HepG2 (cell line): Measurements from ENCODE around the gene PEAR1. TPM values are rescaled to one million over a fixed set of nuclear protein-coding genes. Genes with fewer than 3 reads are reported as not detected.
A peak's percentile ranks its signal among the peaks of the same experiment; 100 is the strongest.

Experiments
- HNRNPL ChIP-seq: fragments of 200-400 bp; formaldehyde crosslinking; IDR thresholded peaks from 2 replicates; pipeline ENCODE4 v1.6.1; 2017; ENCODE audit warnings: mild to moderate bottlenecking, low read depth, low read length
- KMT2B ChIP-seq: IDR thresholded peaks from 2 replicates; pipeline ENCODE4 v1.6.1; 2016; ENCODE audit warnings: missing genetic modification reagents, missing compliant biosample characterization
- RFX5 ChIP-seq: IDR thresholded peaks from 2 replicates; pipeline ENCODE4 v1.6.1; 2011; ENCODE audit warnings: low read depth, low read length, improper control_type of control experiment
- RXRA ChIP-seq: sonication (generic); formaldehyde crosslinking; IDR thresholded peaks from 2 replicates; pipeline ENCODE4 v1.5.1; 2020; ENCODE audit warnings: missing genetic modification reagents
- SAP130 ChIP-seq: IDR thresholded peaks from 2 replicates; pipeline ENCODE4 v1.6.1; 2016; ENCODE audit warnings: low read depth
- SOX5 ChIP-seq: IDR thresholded peaks from 2 replicates; pipeline ENCODE4 v1.6.1; 2016; ENCODE audit warnings: borderline replicate concordance
- SRY ChIP-seq: sonication (generic); formaldehyde crosslinking; IDR thresholded peaks from 2 replicates; pipeline ENCODE4 v1.8.0; 2022; ENCODE audit warnings: mild to moderate bottlenecking, missing genetic modification reagents
- TBX3 ChIP-seq: fragments of 450-650 bp; IDR thresholded peaks from 2 replicates; pipeline ENCODE4 v1.6.1; 2017; ENCODE audit warnings: antibody characterized with exemption, mild to moderate bottlenecking, inconsistent platforms, borderline replicate concordance
- TGIF2 ChIP-seq: IDR thresholded peaks from 2 replicates; pipeline ENCODE4 v1.6.1; 2016; ENCODE audit warnings: control low read depth, missing compliant biosample characterization
- ZNF616 ChIP-seq: sonication (generic); formaldehyde crosslinking; IDR thresholded peaks from 2 replicates; pipeline ENCODE4 v1.5.0; 2020; ENCODE audit warnings: low read depth, mild to moderate bottlenecking, missing genetic modification reagents
- polyA plus RNA-seq, 8 experiments: library from polyadenylated mRNA; depleted of rRNA in 3 of 8; stranded (reverse) in 7 of 8; unstranded in 1 of 8; fragments of >200 nt; fragmentation: Illumina TruSeq in 4 of 8; extraction: Trizol in 4 of 8; gene quantifications; 2 replicates each; pipeline versions ENCODE4 v1.2.1 to v1.2.3, GENCODE V29; 2011 to 2016; ENCODE audit warnings: low read depth in 4 of 8, missing spikeins in 1 of 8, mixed read lengths in 1 of 8; ENCODE audit not compliant: insufficient read depth in 1 of 8
- total RNA-seq, 5 experiments: library from RNA; depleted of rRNA; stranded (reverse); fragments of >200 nt; fragmentation: Illumina TruSeq; extraction: Trizol; gene quantifications; 2 replicates each; pipeline ENCODE4 v1.2.3, GENCODE V29; 2016; ENCODE audit warnings: low read depth in 1 of 5
- TF ChIP-seq, protein P1 (sequence below): sonication (generic); formaldehyde crosslinking; IDR thresholded peaks from 2 replicates; pipeline ENCODE4 v1.5.1; 2020; ENCODE audit warnings: mild to moderate bottlenecking, missing genetic modification reagents, moderate library complexity
- TF ChIP-seq, protein P2 (sequence below): sonication (generic); formaldehyde crosslinking; IDR thresholded peaks from 2 replicates; pipeline ENCODE4 v1.5.0; 2020; ENCODE audit warnings: mild to moderate bottlenecking, missing genetic modification reagents, borderline replicate concordance
- TF ChIP-seq, protein P3 (sequence below): sonication (generic); formaldehyde crosslinking; IDR thresholded peaks from 2 replicates; pipeline ENCODE4 v1.4.0; 2020; ENCODE audit warnings: missing genetic modification reagents

The PEAR1 gene
- total and polyA plus RNA-seq, 2 of the 13 experiments (the other 11 are each of a cell fraction or from before 2014, with no cell fraction given) = 0.27 to 0.41 TPM

DNA sequence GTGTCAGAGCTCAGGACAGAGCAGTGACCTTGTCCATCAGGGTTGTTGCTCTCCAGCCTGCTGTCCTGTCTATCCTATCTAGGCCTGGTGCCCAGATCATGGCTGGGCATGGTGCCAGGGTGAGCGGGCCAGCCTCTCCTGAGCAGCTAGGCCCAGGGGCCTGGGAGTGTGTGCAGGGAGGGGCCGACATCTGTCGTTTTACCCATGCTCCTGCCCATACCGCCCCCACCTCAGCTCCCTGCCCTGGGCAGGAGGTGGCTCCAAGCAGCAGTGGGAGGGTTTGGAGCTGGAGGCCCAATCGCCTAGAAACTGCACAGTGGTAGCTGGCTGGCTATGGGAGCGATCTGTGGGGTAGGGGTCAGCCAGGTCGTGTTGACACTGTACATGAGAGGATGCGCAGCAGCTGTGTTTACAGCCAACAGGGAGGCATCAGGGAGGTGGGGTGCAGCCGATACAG, 41.1 kb upstream of the PEAR1 start (continued):
- TF ChIP-seq KMT2B = no peak
- TF ChIP-seq TBX3 = 0 out of 2 replicates have a peak, but pooled peaks have one; percentile 25
- TF ChIP-seq SOX5 (CRISPR knock-in tag) = 0 out of 2 replicates have a peak, but pooled peaks have one; percentile 26
- TF ChIP-seq TGIF2 (CRISPR knock-in tag) = no peak
- TF ChIP-seq SAP130 (CRISPR knock-in tag) = peak; percentile 49; the same call in 1 of the 2 replicates
- TF ChIP-seq RXRA (CRISPR knock-in tag) = peak; percentile 68
- TF ChIP-seq RFX5 = 0 out of 2 replicates have a peak, but pooled peaks have one; percentile 18
- TF ChIP-seq, protein P1, sequence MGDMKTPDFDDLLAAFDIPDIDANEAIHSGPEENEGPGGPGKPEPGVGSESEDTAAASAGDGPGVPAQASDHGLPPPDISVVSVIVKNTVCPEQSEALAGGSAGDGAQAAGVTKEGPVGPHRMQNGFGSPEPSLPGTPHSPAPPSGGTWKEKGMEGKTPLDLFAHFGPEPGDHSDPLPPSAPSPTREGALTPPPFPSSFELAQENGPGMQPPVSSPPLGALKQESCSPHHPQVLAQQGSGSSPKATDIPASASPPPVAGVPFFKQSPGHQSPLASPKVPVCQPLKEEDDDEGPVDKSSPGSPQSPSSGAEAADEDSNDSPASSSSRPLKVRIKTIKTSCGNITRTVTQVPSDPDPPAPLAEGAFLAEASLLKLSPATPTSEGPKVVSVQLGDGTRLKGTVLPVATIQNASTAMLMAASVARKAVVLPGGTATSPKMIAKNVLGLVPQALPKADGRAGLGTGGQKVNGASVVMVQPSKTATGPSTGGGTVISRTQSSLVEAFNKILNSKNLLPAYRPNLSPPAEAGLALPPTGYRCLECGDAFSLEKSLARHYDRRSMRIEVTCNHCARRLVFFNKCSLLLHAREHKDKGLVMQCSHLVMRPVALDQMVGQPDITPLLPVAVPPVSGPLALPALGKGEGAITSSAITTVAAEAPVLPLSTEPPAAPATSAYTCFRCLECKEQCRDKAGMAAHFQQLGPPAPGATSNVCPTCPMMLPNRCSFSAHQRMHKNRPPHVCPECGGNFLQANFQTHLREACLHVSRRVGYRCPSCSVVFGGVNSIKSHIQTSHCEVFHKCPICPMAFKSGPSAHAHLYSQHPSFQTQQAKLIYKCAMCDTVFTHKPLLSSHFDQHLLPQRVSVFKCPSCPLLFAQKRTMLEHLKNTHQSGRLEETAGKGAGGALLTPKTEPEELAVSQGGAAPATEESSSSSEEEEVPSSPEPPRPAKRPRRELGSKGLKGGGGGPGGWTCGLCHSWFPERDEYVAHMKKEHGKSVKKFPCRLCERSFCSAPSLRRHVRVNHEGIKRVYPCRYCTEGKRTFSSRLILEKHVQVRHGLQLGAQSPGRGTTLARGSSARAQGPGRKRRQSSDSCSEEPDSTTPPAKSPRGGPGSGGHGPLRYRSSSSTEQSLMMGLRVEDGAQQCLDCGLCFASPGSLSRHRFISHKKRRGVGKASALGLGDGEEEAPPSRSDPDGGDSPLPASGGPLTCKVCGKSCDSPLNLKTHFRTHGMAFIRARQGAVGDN (CRISPR knock-in tag) = peak; percentile 54
- TF ChIP-seq SRY (CRISPR knock-in tag) = no peak
- TF ChIP-seq, protein P2, sequence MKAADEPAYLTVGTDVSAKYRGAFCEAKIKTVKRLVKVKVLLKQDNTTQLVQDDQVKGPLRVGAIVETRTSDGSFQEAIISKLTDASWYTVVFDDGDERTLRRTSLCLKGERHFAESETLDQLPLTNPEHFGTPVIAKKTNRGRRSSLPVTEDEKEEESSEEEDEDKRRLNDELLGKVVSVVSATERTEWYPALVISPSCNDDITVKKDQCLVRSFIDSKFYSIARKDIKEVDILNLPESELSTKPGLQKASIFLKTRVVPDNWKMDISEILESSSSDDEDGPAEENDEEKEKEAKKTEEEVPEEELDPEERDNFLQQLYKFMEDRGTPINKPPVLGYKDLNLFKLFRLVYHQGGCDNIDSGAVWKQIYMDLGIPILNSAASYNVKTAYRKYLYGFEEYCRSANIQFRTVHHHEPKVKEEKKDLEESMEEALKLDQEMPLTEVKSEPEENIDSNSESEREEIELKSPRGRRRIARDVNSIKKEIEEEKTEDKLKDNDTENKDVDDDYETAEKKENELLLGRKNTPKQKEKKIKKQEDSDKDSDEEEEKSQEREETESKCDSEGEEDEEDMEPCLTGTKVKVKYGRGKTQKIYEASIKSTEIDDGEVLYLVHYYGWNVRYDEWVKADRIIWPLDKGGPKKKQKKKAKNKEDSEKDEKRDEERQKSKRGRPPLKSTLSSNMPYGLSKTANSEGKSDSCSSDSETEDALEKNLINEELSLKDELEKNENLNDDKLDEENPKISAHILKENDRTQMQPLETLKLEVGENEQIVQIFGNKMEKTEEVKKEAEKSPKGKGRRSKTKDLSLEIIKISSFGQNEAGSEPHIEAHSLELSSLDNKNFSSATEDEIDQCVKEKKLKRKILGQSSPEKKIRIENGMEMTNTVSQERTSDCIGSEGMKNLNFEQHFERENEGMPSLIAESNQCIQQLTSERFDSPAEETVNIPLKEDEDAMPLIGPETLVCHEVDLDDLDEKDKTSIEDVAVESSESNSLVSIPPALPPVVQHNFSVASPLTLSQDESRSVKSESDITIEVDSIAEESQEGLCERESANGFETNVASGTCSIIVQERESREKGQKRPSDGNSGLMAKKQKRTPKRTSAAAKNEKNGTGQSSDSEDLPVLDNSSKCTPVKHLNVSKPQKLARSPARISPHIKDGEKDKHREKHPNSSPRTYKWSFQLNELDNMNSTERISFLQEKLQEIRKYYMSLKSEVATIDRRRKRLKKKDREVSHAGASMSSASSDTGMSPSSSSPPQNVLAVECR (CRISPR knock-in tag) = no peak; the same call in 1 of the 2 replicates
- TF ChIP-seq HNRNPL = peak; percentile 85
- TF ChIP-seq, protein P3, sequence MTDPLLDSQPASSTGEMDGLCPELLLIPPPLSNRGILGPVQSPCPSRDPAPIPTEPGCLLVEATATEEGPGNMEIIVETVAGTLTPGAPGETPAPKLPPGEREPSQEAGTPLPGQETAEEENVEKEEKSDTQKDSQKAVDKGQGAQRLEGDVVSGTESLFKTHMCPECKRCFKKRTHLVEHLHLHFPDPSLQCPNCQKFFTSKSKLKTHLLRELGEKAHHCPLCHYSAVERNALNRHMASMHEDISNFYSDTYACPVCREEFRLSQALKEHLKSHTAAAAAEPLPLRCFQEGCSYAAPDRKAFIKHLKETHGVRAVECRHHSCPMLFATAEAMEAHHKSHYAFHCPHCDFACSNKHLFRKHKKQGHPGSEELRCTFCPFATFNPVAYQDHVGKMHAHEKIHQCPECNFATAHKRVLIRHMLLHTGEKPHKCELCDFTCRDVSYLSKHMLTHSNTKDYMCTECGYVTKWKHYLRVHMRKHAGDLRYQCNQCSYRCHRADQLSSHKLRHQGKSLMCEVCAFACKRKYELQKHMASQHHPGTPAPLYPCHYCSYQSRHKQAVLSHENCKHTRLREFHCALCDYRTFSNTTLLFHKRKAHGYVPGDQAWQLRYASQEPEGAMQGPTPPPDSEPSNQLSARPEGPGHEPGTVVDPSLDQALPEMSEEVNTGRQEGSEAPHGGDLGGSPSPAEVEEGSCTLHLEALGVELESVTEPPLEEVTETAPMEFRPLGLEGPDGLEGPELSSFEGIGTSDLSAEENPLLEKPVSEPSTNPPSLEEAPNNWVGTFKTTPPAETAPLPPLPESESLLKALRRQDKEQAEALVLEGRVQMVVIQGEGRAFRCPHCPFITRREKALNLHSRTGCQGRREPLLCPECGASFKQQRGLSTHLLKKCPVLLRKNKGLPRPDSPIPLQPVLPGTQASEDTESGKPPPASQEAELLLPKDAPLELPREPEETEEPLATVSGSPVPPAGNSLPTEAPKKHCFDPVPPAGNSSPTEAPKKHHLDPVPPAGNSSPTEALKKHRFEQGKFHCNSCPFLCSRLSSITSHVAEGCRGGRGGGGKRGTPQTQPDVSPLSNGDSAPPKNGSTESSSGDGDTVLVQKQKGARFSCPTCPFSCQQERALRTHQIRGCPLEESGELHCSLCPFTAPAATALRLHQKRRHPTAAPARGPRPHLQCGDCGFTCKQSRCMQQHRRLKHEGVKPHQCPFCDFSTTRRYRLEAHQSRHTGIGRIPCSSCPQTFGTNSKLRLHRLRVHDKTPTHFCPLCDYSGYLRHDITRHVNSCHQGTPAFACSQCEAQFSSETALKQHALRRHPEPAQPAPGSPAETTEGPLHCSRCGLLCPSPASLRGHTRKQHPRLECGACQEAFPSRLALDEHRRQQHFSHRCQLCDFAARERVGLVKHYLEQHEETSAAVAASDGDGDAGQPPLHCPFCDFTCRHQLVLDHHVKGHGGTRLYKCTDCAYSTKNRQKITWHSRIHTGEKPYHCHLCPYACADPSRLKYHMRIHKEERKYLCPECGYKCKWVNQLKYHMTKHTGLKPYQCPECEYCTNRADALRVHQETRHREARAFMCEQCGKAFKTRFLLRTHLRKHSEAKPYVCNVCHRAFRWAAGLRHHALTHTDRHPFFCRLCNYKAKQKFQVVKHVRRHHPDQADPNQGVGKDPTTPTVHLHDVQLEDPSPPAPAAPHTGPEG (CRISPR knock-in tag) = no peak
- TF ChIP-seq ZNF616 (CRISPR knock-in tag) = no peak
